CD4-positive, alpha-beta T cell treated with Interleukin-6 for 4 hours (primary cell): ENCODE results near the gene FLNA.
"Not testable (repeated sequence)": the region's sequence is repeated elsewhere in the genome, so short reads cannot be mapped to it uniquely, and the experiment has no call there.

ENCODE experiments used
- DNase-seq: peaks from one replicate; pipeline ENCODE4 v3.0.0-alpha.2; 2020; ENCODE audit warnings: mixed read lengths

The FLNA gene

GRCh38 chrX:154328646-154329045 is 45.8 kb downstream of the FLNA start:
- no peak for DNase-seq

GRCh38 chrX:154327038-154327820 is 47.2 kb downstream of the FLNA start:
- DNase-seq, result peak; percentile 76

- no peak for DNase-seq
Measured at GRCh38 chrX:154325541-154325940, 48.9 kb downstream of the FLNA start.

- no peak for DNase-seq
Measured at GRCh38 chrX:154323537-154323936, 50.9 kb downstream of the FLNA start.

GRCh38 chrX:154322890-154323289 is 51.5 kb downstream of the FLNA start:
- DNase-seq, result no peak

DNA sequence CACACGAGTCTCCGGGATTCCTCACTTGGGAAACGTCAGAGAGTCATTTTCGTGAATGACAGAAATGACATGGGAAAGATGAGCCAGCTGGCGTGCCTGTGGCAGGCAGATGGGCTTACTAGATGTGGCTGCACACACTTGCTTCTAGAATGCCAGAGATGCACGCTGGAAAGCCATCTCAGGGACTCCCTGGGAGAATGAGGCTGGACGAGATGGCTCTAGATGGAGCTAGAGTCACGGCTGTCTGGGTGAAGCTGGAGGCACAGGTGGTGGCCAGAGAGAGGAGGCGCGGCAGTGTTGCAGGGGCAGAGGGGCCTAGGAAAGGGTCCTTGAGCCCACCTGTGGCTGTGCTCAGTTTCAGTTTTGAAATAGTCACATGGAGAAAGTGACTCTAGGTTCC is 52.8 kb downstream of the FLNA start:
- DNase-seq, result peak; percentile 46

DNA sequence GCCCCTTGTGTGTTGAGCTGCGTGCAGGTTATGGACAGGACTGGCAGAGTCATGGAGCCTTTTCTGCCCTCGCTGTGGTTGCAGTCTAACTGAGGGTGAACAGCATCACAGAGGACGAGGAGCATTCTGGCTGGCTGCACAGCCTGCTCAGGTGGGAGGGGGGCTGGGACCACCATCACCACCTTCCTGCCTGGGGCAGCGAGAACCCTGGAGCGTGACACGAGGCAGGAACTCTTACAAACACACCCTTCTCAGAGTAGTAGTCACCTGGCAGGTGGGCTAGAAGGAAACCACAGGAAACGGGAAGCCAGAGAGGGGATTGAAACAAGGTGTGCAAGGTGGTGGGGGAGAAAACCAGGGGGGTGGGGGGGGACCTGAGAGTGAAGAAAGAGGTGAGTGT is 53.3 kb downstream of the FLNA start:
- DNase-seq, result no peak

GRCh38 chrX:154320406-154320805 is 54.0 kb downstream of the FLNA start:
- no peak for DNase-seq

DNA sequence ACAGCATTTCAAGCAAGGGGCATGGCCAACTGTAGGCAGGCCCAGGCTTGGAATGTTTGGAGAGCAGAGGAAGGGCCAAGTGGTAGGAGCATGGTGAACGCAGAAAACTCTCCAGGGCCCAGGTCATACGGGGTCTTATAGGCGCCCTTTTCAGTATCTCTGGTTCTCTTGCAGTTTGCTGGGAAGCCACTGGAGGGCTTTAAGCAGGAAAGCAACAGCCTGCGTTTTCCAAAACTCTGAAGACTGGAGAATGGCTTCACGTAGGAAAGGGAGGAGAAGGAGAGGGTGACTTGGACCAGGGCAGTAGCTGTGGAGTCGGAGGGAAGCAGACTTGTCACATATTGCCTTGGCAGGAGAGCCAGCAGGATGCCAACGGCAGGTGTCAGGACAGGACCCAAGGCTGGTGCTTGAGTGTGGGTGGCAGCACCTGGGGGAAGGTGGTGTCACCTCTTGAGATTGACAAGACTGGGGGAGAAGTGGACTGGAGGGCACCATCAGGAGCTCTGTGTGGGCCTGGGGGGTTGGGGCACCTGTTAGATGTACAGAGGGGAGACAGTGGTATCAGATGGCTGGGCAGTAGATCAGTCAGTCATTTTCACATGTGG is 56.9 kb downstream of the FLNA start:
- DNase-seq, result peak; percentile 30

DNA sequence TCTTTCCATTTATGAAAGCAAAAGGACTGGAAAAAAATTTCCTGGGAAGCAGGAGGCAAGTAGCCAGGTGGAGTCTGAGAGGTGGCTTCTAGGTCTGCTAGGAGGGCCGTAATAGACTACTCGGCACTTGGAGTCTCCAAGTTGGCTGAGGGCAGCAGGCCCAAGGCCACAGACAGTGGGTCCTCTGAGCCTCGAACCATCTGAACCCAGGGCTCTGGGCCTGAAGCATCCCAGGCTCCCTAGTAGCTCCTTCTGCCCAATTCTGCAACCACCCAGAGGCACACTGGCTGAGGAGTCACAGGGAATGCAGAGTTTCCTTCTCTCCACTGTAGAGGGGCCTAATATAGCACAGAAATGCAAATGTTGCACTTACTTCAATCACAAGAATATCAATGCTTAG is 59.0 kb downstream of the FLNA start:
- no peak for DNase-seq

GRCh38 chrX:154313147-154313546 is 61.3 kb downstream of the FLNA start:
- DNase-seq, result no peak

DNA sequence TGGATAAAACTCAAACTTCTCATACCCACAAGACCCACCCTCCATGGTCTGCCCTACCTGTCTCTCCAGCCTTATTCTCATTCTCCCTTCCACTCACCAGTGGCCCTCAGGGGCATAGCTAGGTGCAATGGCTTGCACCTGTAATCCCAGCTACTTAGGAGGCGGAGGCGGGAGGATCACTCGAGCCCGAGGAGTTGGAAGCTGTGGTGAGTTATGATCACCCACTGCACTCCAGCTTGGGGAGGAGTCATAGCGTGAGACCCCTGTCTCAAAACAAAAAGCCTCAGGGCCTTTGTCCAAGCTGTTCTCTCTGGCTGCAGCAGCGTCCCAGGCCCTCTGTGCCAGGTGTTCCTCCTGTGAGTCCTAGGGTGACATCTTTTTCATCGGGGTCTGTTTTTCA is 62.3 kb downstream of the FLNA start:
- no peak for DNase-seq

- DNase-seq, result no peak
Measured at GRCh38 chrX:154310616-154311536, 63.6 kb downstream of the FLNA start.

- DNase-seq, result no peak
Measured at GRCh38 chrX:154309041-154309775, 65.2 kb downstream of the FLNA start.

DNA sequence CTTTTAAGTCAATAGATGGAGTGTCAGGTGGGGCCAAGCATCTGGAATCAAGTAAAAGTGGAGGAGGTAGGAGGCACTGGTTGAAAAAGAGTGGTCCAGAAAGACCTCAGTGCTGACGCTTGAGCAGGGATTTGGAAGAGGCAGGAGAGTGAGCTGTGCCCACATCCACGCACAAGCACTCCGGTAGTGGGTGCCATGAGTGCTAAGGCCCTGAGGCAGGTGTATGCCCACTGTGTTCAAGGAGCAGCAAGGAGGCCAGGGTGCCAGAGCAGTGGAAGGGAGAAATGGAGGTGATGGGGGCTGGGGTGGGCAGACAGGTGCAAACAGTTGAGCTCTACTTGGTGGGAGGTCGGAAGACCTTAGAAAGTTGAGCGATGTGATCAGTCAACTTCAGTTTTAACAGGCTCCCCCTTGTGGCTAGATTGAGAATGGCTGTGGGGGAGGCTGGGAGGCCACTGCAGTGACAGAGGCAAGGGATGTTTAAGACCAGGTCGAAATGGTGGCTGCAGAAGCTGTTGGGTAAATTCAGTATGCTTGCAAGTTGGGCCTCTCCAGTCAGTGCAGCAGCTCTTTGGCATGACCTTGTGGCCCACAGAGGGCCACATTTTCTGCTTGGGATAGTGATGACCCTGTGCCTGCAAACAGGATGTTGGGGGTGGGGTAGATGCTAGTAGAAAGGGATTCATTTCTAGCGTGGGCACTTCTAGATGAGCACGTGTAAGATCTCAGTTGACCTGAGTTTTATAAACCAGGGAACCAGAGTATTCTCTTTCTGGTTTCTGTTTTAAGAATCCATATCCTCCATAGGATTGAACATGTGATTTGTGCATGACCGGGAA is 66.1 kb downstream of the FLNA start:
- DNase-seq, result peak; percentile 84

GRCh38 chrX:154307202-154307601 is 67.2 kb downstream of the FLNA start:
- no peak for DNase-seq

- no peak for DNase-seq
Measured at GRCh38 chrX:154305541-154306205, 68.8 kb downstream of the FLNA start.

- DNase-seq, result no peak
Measured at GRCh38 chrX:154304846-154305245, 69.6 kb downstream of the FLNA start.

DNA sequence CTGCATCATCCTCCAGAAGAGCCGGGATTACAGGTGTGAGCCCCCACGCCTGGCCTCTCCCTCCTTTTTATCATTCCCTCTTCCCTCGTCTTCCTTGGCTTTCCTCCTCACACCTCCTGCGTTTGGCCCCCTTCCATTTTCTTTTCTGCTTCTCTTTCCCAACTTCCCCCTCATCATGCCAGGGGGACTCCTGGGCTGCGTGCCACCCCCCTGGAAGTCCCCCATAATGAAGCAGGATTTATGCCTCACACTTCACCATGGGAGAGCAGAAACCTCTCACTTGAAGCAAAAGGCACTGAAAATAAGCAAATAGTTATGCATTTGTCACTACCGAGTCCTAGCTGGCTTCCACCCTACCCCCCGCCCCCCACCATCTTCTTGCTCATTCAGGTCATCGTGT is 71.0 kb downstream of the FLNA start:
- DNase-seq, result no peak

GRCh38 chrX:154302998-154303397 is 71.4 kb downstream of the FLNA start:
- DNase-seq, result not testable (repeated sequence)

- no peak for DNase-seq
Measured at GRCh38 chrX:154300816-154301215, 73.6 kb downstream of the FLNA start.
